ENCODE data around the gene PDE4B.

Gene PDE4B

DNA sequence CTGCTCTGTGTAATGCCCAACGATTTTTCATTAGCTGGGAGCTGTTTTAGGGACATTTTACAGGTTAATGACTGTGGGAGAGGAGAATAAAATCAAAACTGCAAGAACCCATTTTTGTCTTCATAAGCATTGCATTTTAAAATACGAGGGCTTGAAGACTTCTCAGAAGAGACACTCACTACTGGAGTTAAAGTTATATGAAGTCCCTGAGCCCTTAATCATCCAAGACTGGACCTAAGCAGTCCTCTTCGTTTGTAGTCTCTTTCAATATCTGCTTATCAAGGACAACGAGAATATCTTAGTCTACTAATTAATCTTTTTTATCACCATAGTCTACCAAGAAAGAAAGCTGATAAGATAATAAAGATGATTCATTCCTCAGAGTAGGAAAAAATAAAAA is 564.3 kb downstream of the PDE4B start:
- TF ChIP-seq, protein P1, sequence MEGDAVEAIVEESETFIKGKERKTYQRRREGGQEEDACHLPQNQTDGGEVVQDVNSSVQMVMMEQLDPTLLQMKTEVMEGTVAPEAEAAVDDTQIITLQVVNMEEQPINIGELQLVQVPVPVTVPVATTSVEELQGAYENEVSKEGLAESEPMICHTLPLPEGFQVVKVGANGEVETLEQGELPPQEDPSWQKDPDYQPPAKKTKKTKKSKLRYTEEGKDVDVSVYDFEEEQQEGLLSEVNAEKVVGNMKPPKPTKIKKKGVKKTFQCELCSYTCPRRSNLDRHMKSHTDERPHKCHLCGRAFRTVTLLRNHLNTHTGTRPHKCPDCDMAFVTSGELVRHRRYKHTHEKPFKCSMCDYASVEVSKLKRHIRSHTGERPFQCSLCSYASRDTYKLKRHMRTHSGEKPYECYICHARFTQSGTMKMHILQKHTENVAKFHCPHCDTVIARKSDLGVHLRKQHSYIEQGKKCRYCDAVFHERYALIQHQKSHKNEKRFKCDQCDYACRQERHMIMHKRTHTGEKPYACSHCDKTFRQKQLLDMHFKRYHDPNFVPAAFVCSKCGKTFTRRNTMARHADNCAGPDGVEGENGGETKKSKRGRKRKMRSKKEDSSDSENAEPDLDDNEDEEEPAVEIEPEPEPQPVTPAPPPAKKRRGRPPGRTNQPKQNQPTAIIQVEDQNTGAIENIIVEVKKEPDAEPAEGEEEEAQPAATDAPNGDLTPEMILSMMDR (IDR thresholded peaks at IDR 0.05; ENCODE audit: extremely low read depth, missing control alignments), result no peak

DNA sequence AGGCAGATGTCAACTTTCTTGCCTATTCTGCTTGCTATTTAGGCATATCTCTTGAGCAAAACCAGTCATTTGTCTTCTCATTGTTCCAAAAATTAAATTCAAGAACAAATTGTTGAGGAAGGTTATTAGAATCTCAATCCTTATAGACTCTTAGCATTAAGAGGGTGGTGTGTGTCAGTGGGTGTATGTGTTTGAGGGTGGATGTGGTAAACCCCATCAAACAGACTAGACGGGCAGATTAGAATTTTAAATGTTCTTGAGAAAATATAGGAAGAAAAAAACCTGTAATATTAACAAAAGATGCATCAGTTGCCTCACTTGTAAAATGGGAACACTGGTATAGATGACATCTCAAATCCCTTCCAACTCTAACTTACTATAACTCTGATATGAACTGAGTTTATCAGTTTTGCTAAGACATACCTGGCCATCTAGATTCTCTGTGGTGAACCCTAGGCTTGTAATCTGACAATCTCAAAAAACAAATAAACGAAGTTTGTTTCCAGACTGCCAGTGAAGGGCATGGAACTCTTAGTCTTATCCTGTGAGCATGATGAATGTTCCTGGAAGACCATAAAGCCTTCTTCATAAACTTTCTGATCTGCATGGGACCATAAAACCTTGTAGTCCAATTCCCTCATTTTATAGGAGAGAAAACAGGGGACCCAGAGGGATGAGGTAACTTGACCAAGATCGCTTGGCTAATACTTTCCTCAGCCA is 564.9 kb downstream of the PDE4B start:
- TF ChIP-seq, protein P1 (IDR thresholded peaks at IDR 0.05; ENCODE audit: extremely low read depth, missing control alignments), result no peak
- no peak for DNase-seq (ENCODE audit: low spot score)

More for the DNA sequence above, 564.3 kb downstream of the PDE4B start:
- DNase-seq (ENCODE audit: low spot score), result no peak

DNA sequence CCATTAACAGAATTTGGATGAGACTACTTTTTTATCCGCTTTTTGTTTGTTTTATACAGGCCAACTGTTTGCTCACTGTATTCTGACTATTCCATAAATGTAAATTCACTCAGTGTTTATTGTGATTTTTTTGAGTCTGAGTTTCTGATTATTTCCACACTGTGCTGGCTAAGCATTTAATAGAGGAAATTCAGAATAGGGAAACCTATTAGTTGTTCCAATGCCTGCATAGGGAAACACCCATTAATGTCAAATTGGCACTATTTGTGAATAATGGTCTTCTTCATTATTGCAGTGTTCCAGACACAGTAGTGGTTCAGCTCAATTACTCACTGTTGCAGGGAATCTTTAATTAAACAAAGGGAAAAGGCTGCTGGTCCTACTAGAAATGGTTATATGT is 566.6 kb downstream of the PDE4B start:
- TF ChIP-seq, protein P1 (IDR thresholded peaks at IDR 0.05; ENCODE audit: extremely low read depth, missing control alignments), result no peak
- DNase-seq (ENCODE audit: low spot score), result no peak

DNA sequence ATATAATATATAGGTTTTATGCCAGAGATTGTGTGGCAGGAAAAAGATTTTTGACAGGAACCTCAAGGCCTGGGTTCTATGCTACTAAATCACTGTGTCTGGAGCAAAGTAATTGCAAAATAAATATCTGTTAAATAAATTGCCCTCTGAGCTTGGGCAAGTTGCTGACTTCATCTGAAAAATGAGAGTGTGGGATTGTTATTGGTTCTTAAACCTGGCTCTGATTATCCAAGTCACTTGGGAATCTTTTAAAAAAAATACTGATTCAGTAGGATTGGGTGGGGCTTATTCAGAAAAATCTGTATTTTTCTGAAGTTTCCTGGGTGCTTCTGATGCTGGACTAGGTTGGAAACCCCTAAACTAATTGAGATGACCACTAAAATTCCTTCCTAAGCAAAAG is 567.1 kb downstream of the PDE4B start:
- TF ChIP-seq, protein P1 (IDR thresholded peaks at IDR 0.05; ENCODE audit: extremely low read depth, missing control alignments), result no peak
- no peak for DNase-seq (ENCODE audit: low spot score)

DNA sequence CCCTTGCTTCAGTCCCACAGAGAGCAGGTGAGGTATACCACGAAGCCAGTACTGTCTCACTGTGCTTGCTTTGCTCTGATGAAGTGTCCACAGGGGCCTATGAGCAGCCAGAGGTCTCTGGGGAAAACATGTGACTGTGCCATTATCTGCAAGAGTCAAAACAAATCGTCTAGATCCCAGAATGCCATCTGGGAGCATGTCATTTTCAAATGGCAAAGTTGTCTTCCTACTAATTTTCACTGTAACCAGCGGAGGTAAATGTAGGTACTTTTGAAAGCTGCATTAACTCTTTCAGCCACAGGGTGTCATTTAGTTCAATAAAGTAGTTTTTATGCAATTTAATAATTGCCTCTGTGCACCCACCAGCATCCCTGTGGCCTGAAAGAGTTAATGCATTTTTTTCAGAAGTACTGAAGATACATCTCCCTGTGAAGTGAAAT is 567.6 kb downstream of the PDE4B start:
- TF ChIP-seq, protein P1 (IDR thresholded peaks at IDR 0.05; ENCODE audit: extremely low read depth, missing control alignments), result peak; percentile 33
- DNase-seq (ENCODE audit: low spot score), result no peak

DNA sequence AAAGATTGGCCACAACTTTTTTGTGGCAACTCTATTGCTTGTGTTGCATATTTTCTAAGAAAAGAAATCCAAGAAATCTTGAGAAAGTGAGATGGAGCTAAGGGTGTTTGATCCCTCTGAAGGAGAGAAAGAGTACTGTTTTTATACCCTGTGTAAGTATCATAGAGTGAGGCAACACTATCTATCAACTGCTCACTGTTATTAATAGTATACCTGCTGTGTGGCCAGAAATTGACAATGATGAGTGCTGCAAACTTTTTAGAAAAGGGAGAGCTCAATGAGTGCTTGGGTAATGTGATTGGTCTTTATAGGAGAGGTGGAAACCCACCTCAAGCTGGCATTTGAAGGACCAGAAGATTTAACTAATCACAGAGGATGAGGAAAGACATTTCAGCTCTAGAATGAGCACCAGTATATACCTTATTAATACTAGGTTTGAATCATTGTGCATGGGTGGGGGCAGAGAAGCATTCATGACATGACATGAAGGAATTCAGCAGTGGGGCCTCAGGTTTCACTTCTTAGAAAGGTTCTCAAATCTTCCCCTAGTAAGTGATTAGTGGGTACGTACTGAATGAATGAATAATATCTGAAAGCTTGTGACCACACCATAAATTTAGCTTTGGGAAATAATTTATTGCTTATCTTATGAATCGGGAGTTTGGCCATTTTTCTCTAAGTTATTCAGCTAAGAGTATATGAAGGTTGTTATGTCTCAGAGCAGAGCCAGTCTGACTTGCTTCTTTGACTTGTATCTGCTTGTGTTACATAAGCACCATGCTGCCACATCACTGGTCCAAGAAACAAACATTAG is 572.1 kb downstream of the PDE4B start:
- TF ChIP-seq, protein P1 (IDR thresholded peaks at IDR 0.05; ENCODE audit: extremely low read depth, missing control alignments), result no peak
- DNase-seq (ENCODE audit: low spot score), result no peak

DNA sequence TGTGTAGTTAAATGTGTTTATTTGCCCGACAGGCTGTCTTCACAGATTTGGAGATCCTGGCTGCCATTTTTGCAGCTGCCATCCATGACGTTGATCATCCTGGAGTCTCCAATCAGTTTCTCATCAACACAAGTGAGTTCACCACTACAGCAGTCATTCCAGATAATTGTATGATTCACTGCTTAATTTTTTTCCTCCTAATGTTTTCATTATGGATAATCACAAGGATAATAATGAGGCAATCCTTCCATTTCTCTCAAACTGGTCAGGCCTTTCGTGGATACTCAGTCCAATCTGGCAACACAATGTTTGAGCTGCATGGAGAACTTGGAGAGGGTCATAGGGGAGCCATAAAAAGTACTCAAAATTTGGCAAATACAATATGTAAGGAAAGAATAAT is 572.9 kb downstream of the PDE4B start:
- no peak for DNase-seq (ENCODE audit: low spot score)
- TF ChIP-seq, protein P1 (IDR thresholded peaks at IDR 0.05; ENCODE audit: extremely low read depth, missing control alignments), result no peak

All from GM20000 (cell line).